ENCODE results near the gene SUCLA2.

Gene SUCLA2

DNA sequence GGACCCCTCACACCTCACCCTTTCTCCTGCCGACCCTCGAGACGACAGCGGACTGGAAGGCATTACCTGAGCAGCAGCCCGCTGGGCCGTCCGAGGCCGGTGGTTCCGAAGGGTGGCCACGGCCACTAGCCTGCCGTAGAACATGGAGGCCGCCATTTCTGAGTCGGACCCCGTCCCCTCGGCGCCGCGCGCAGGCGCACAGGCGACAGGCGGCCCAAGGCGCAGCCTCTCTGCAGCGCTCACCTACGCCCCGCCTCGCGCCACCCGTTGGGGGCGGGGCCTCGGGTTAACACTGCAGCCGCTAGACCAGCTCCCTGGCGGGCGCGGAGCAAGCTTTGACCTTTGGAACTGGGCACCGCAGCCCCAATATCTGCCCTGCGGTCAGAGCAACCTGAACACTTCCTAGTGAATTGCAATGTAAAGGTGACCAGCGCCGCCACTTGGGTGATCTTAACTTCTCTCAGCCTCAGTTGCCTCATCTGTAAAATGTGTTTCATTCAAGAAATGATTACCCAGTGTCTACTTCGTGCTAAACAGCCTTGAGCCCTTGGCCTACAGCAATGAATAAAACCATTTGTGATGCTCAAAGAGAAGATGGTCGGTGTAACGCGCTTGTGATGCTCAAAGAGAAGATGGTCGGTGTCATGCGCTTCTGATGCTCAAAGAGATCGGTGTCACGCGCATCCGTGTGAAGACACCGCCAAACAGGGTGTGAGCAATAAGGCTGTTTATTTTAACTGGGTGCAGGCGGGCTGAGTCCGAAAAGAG is at the start of gene SUCLA2:
TSS of gene SUCLA2 (minus strand) at position 160 of the 768 bp plus-strand sequence. CDS start at position 156, 4 bp downstream.
- H3K9me3 Mint-ChIP-seq: no peaks in the 10 kb centered on the region
- peaks cover 21% of the 10 kb centered on the region for H3K4me1 Mint-ChIP-seq (ENCODE audit: low read depth)
- peak; percentile 95 for DNase-seq (ENCODE audit: low spot score)
- peaks cover 10% of the 10 kb centered on the region for H3K36me3 Mint-ChIP-seq (ENCODE audit: low read depth)
- H3K4me3 Mint-ChIP-seq: peak within 1 kb of the TSS; percentile 96
- H3K27ac Mint-ChIP-seq: peak within 1 kb of the TSS; percentile 94
- H3K27me3 Mint-ChIP-seq (ENCODE audit: low read depth): no peaks in the 10 kb centered on the region

DNA sequence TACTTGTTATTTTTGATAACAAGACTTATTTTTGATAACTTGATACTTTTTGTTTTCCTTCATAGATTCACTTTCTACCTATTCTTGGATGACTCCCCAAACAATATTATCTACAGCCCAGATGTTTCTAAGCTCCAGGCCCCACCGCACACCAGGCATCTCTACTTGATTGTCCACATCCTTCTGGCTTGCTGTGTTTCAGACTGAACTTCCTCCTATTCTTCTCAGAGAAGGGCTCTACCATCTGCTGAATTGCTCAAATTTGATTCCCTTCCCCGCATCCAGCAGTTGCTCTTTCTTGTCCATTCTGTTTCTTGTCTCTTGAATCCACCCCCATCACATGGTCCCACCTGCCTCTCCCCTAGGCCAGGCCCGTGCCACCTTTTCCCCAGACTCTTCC is 49.5 kb upstream of the SUCLA2 start:
- Mint-ChIP-seq H3K4me1 (ENCODE audit: low read depth) (no peaks in the 10 kb centered on the region), H3K36me3 (ENCODE audit: low read depth) (peaks cover 37% of the 10 kb centered on the region), H3K27ac (peak overlapping the region; percentile 4), H3K4me3 (no peak overlapping the region), H3K27me3 (ENCODE audit: low read depth) (no peaks in the 10 kb centered on the region), H3K9me3 (no peaks in the 10 kb centered on the region)
- no peak for DNase-seq (ENCODE audit: low spot score)

DNA sequence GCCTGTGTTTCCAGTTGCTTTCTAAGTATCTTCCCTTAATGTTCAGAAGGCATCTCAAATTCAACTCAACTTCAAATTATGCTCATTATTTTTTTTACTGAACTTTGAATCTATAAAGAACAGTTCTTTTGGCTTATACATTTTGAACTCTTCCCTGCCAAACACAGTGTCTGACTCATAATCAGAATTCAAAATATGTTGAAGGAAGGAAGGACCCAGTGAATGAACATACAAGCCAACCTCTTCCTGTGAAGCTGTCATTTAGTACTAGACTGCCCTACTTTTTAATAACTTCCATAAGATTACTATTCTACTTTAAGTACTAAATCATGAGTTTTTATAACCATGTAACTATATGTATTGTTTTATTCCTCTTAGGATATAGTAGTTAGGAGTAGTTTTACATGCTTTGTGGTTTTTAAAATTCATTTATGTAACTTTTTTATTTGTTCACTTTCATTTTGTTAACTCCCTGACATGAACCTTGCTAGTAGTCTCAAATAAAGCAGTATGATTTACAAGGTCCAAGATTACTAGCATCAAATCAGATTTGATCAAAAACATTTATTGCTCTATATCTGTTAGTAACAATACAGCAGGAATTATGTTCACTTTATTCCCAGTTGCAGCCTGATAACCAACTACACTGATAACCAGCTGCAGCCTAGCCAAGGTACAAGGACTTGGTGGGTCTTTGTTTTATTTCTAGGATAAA is 42.9 kb upstream of the SUCLA2 start:
- peaks cover 32% of the 10 kb centered on the region for H3K4me1 Mint-ChIP-seq (ENCODE audit: low read depth)
- H3K9me3 Mint-ChIP-seq: no peaks in the 10 kb centered on the region
- no peak for DNase-seq (ENCODE audit: low spot score)
- H3K4me3 Mint-ChIP-seq: peak overlapping the region; percentile 73
- no peaks in the 10 kb centered on the region for H3K27me3 Mint-ChIP-seq (ENCODE audit: low read depth)
- peak overlapping the region; percentile 79 for H3K27ac Mint-ChIP-seq
- peaks cover 48% of the 10 kb centered on the region for H3K36me3 Mint-ChIP-seq (ENCODE audit: low read depth)

DNA sequence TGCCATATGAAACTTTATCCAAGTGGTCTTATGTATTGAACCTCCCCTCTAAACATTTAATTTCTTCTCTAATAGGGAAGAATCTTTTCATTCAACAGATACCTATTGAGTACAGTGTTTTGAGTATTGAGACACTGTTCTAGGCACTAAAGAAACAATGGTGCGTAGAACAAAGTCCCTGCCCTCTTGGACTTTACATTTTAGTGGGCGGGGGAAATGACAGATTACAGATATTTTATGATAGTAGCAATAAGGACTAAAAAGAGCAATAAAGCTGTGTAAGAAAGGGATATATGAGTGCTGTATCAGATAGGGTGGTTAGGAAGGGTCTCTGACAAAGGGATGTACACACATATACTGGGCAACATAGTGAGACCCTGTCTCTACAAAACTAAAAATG is 41.8 kb upstream of the SUCLA2 start:
- Mint-ChIP-seq H3K4me3 (no peak overlapping the region), H3K27ac (peak overlapping the region; percentile 60), H3K27me3 (ENCODE audit: low read depth) (no peaks in the 10 kb centered on the region), H3K4me1 (ENCODE audit: low read depth) (peaks cover 38% of the 10 kb centered on the region), H3K9me3 (no peaks in the 10 kb centered on the region), H3K36me3 (ENCODE audit: low read depth) (peaks cover 47% of the 10 kb centered on the region)
- no peak for DNase-seq (ENCODE audit: low spot score)

DNA sequence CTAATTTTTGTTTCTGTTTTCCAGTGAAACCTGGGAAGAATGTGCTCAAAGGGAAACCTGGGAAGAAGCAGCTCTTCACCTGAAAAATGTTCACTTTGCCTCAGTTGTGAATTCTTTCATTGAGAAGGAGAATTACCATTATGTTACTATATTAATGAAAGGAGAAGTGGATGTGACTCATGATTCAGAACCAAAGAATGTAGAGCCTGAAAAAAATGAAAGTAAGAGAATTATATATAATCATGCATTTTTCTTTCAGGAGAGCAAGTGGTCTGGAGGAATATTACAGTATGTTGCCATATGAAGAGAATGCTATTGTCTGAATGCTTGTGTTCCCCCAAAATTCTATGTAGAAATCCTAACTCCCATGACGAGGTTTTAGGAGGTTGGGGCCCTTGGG is 39.8 kb upstream of the SUCLA2 start:
- no peak for DNase-seq (ENCODE audit: low spot score)
- peaks cover 48% of the 10 kb centered on the region for H3K4me1 Mint-ChIP-seq (ENCODE audit: low read depth)
- H3K4me3 Mint-ChIP-seq: no peak overlapping the region
- H3K27me3 Mint-ChIP-seq (ENCODE audit: low read depth): no peaks in the 10 kb centered on the region
- H3K27ac Mint-ChIP-seq: no peak overlapping the region
- H3K9me3 Mint-ChIP-seq: no peaks in the 10 kb centered on the region
- H3K36me3 Mint-ChIP-seq (ENCODE audit: low read depth): peaks cover 47% of the 10 kb centered on the region

DNA sequence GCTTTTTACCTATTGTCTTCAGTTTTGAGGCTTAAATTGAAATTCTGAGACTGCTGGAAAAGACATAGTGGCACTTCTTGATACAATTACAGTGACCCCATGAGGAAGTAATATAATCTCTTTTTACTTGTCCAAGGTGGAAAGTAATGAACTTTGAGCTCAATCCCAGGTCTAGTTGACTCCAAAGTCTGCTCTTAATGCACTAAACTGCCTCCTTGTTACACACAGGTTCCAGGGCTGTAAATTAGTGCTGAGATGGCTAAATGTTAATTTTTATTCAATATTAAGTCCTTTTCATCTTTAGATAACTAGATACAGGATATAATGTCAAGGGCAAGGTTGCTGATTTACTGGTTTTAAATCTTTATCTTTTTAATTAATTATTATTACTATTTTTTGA is 39.0 kb upstream of the SUCLA2 start:
- peak overlapping the region; percentile 45 for H3K27ac Mint-ChIP-seq

DNA sequence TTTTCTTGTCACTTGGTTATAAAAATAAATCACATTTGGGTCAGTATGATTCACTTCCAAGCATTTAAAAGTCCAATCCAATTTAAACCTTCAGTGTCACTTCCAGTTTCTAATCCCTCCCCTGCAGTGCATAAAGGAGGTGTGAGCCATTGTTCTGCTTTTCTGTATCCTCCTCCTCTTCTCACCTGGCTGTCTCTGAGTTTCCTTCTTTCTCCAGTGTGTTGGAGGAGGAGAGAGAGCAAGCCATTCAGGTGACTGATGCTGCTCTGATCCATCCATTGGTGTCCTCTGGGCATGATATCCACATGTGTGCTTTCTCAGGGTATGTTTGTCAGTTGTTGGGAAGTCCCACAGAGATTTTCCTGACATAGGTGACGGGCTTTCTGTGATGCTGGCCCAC is 37.7 kb upstream of the SUCLA2 start:
- peak overlapping the region; percentile 97 for H3K4me3 Mint-ChIP-seq
- H3K27ac Mint-ChIP-seq: peak overlapping the region; percentile 78
- H3K4me1 Mint-ChIP-seq (ENCODE audit: low read depth): peaks cover 39% of the 10 kb centered on the region
- H3K9me3 Mint-ChIP-seq: no peaks in the 10 kb centered on the region
- DNase-seq (ENCODE audit: low spot score): no peak
- H3K27me3 Mint-ChIP-seq (ENCODE audit: low read depth): no peaks in the 10 kb centered on the region
- H3K36me3 Mint-ChIP-seq (ENCODE audit: low read depth): peaks cover 52% of the 10 kb centered on the region

More for the DNA sequence above, 39.0 kb upstream of the SUCLA2 start:
- H3K4me1 Mint-ChIP-seq (ENCODE audit: low read depth): peaks cover 48% of the 10 kb centered on the region
- H3K4me3 Mint-ChIP-seq: peak overlapping the region; percentile 29
- DNase-seq (ENCODE audit: low spot score): no peak
- no peaks in the 10 kb centered on the region for H3K27me3 Mint-ChIP-seq (ENCODE audit: low read depth)
- H3K36me3 Mint-ChIP-seq (ENCODE audit: low read depth): peaks cover 45% of the 10 kb centered on the region
- H3K9me3 Mint-ChIP-seq: no peaks in the 10 kb centered on the region

DNA sequence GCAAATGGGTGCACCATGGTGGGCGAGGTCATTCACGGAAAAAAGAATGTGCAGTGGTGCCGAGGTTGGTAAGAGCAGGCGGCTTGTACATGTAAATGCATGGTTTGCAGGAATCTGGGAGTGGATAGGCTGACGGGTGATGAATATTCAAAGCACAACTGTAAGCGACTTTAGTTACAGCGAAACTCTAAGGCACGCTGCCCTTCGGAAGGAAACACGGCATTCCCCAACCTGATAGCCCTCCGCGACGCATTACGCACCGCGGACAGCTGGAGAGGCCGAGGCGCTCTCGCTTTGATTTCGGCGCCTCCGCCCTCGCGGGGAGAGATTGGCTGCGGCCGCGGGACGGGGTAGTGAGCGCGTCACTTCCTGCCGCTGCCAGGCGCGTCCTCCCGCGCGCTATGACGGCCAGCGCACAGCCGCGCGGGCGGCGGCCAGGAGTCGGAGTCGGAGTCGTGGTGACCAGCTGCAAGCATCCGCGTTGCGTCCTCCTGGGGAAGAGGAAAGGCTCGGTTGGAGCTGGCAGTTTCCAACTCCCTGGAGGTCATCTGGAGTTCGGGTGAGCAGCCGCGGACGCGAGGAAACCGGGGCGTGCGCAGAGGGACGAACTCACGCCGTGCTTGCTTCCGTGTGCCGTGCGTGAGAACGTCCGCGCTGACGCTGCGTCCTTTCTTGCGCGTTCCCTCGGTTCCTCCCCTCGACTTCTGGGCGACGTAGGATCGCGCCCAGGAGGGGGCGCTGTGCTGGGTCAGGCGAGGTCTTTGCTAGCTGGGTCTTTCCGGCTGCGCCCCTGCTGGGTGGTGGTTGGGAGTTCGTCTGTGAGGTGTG is 36.5 kb upstream of the SUCLA2 start, which contains the start of gene NUDT15:
TSS of gene NUDT15 (plus strand) at position 381 of the 828 bp plus-strand sequence. CDS start at position 402, 21 bp downstream.
- DNase-seq (ENCODE audit: low spot score): peak; percentile 95
- H3K4me3 Mint-ChIP-seq: peak within 1 kb of the TSS; percentile 97
- H3K36me3 Mint-ChIP-seq (ENCODE audit: low read depth): peaks cover 49% of the 10 kb centered on the region
- no peaks in the 10 kb centered on the region for H3K27me3 Mint-ChIP-seq (ENCODE audit: low read depth)
- H3K9me3 Mint-ChIP-seq: peaks cover 4% of the 10 kb centered on the region
- peak within 1 kb of the TSS; percentile 92 for H3K27ac Mint-ChIP-seq
- H3K4me1 Mint-ChIP-seq (ENCODE audit: low read depth): peaks cover 29% of the 10 kb centered on the region

DNA sequence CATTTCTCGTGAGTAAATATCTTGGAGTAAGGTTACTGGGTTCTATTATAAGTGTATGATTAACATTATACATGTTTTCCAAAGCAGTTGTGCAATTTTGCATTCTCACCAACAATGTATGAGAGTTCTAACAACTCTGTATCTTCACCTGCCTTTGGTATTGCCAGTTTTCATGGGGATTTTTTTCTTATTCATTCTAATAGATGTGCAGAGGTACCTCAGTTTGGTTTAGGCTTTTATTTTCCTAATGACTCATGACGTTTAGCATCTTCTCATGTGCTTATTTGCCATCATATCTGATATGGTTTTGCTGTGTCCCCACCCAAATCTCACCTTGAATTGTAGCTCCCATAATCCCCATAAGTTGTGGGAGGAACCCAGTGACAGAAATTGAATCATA is 28.8 kb upstream of the SUCLA2 start:
- DNase-seq (ENCODE audit: low spot score): no peak
- Mint-ChIP-seq H3K27ac (no peak overlapping the region), H3K27me3 (ENCODE audit: low read depth) (no peaks in the 10 kb centered on the region), H3K9me3 (peaks cover 33% of the 10 kb centered on the region), H3K36me3 (ENCODE audit: low read depth) (peaks cover 52% of the 10 kb centered on the region), H3K4me3 (no peak overlapping the region), H3K4me1 (ENCODE audit: low read depth) (peaks cover 2% of the 10 kb centered on the region)

DNA sequence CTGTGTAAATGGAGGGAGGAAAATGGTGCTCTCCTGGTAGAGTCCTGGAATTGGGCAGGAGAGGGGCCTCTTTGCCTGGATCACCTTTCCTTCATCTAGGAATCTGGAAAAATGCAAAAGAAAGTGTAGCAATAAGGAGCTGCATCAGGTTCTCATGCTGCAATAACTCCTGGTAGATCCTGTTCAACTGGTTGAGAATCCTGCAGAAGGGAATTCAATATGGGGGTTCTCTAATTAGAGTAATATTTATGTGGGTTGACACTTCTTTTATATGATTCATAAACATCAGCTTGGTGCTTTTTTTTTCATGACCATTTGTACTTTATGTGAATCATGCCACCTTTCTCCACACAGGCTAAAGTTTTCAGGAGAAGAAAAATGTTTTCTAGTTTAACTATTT is 27.0 kb upstream of the SUCLA2 start:
- Mint-ChIP-seq H3K27ac (no peak overlapping the region), H3K9me3 (peaks cover 44% of the 10 kb centered on the region), H3K36me3 (ENCODE audit: low read depth) (peaks cover 41% of the 10 kb centered on the region), H3K4me3 (no peak overlapping the region), H3K27me3 (ENCODE audit: low read depth) (no peaks in the 10 kb centered on the region), H3K4me1 (ENCODE audit: low read depth) (no peaks in the 10 kb centered on the region)
- DNase-seq (ENCODE audit: low spot score): no peak

DNA sequence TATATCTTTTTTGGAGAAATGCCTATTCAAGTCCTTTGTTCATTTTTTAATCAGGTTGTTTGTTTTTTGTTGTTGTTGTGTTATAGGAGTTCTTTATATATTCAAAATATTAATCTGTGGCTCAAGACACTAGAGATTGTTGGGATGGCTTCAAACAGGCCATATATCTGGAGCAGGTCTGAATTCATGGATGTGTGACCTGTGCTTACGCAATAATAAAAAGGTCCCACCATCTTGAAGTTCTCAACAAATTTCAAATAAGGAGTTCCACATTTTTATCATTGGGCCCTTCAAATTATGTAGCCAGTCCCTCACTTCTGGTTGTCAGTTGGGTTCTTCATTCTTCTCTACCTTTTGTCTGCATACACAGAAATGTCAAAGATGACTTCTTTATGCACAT is 18.7 kb upstream of the SUCLA2 start:
- peaks cover 2% of the 10 kb centered on the region for H3K36me3 Mint-ChIP-seq (ENCODE audit: low read depth)
- H3K4me3 Mint-ChIP-seq: no peak overlapping the region
- no peaks in the 10 kb centered on the region for H3K4me1 Mint-ChIP-seq (ENCODE audit: low read depth)
- H3K9me3 Mint-ChIP-seq: peaks cover 16% of the 10 kb centered on the region
- H3K27ac Mint-ChIP-seq: no peak overlapping the region
- no peak for DNase-seq (ENCODE audit: low spot score)
- no peaks in the 10 kb centered on the region for H3K27me3 Mint-ChIP-seq (ENCODE audit: low read depth)

DNA sequence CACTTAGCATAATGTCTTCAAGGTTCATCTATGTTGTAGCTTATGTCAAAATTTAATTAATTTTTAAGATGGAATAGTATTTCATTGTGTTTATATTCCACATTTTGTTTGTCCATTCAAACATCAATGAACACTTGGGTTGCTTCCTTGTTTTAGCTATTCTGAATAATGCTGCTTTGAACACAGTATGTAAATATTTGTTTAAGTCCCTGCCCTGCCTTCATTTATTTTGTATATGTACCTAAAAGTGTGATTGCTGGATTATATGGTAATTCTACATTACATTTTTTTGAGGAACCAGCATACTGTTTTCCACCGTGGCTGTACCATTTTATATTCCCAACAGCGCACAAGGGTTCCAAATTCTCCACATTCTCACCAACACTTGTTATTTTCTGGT is 17.6 kb upstream of the SUCLA2 start:
- no peaks in the 10 kb centered on the region for H3K4me1 Mint-ChIP-seq (ENCODE audit: low read depth)
- no peaks in the 10 kb centered on the region for H3K27me3 Mint-ChIP-seq (ENCODE audit: low read depth)
- peaks cover 11% of the 10 kb centered on the region for H3K9me3 Mint-ChIP-seq
- H3K36me3 Mint-ChIP-seq (ENCODE audit: low read depth): peaks cover 2% of the 10 kb centered on the region
- H3K4me3 Mint-ChIP-seq: no peak overlapping the region
- no peak for DNase-seq (ENCODE audit: low spot score)
- no peak overlapping the region for H3K27ac Mint-ChIP-seq

DNA sequence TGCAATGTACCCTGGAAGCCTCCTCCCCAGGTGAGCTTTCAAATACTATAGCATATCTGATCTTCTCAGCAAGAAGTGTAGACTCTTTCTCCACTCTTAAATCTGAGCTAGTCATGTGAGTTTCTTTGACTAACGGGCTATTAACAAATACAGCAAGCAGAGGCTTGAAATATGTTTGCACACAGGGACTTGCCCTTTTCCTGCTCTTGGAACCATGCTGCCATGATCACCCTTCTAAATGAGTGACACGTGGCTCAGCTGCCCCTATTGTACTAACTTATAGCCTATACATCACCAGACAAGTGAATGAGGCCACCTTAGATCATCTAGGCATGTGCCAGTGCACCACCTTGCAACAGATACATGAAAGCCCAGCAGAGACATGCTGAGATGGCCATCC is 13.3 kb upstream of the SUCLA2 start:
- peaks cover 5% of the 10 kb centered on the region for H3K36me3 Mint-ChIP-seq (ENCODE audit: low read depth)
- H3K27ac Mint-ChIP-seq: no peak overlapping the region
- no peak overlapping the region for H3K4me3 Mint-ChIP-seq
- H3K4me1 Mint-ChIP-seq (ENCODE audit: low read depth): peaks cover 1% of the 10 kb centered on the region
- no peaks in the 10 kb centered on the region for H3K27me3 Mint-ChIP-seq (ENCODE audit: low read depth)
- no peak for DNase-seq (ENCODE audit: low spot score)
- H3K9me3 Mint-ChIP-seq: peaks cover 3% of the 10 kb centered on the region

DNA sequence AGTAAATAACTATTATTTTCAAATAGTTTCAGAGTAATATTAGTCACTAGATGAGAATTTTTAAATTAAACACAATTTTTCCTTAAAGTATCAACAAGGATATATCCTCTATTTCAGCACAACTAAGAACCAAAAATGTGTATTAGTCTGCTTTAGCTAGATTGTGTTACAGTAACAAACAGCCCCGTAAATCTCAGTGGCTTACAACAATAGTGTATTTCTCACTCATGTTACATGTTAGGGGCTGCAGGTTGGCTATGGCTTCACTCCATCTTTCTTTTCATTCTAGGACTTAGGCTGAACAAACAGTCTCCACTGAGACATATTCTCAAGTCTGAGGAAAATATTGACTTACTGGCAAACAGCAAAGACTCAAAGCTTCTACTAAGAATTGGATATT is 11.6 kb upstream of the SUCLA2 start:
- Mint-ChIP-seq H3K4me3 (no peak overlapping the region), H3K36me3 (ENCODE audit: low read depth) (peaks cover 5% of the 10 kb centered on the region), H3K9me3 (no peaks in the 10 kb centered on the region), H3K27me3 (ENCODE audit: low read depth) (no peaks in the 10 kb centered on the region), H3K4me1 (ENCODE audit: low read depth) (peaks cover 1% of the 10 kb centered on the region), H3K27ac (no peak overlapping the region)
- DNase-seq (ENCODE audit: low spot score): no peak
